Activated gamma-delta T cell treated with anti-CD3 and anti-CD28 coated beads, Interleukin-2, amount 50 U/mL, for 16 hours (primary cell): ENCODE measurements around the gene SSTR3.
"Not testable (repeated sequence)": the region's sequence is repeated elsewhere in the genome, so short reads cannot be mapped to it uniquely, and the experiment has no call there.

ENCODE experiments used
- DNase-seq: peaks from one replicate; pipeline ENCODE4 v3.0.0-alpha.2; 2020; ENCODE audit warnings: low read depth

Gene SSTR3

DNA sequence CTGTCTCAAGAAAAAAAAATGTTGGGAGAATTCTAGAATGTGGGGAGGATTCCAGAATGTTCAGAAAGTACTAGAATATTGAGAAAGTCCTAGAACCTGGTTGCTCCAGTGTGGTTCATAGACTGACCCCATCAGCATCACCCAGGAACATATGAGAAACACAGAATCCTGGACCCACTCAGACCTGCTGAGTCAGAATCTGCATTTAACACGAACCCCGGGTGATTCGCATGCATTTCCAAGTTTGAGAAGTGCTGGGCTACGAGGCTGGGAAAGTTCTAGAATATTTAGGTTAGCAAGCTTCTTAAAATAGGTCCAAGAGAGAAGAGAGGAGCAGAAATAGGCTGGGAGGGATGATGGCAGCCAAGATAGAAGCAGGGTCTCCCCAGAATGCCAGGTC lies 30.6 kb downstream of the SSTR3 start:
- no peak for DNase-seq

DNA sequence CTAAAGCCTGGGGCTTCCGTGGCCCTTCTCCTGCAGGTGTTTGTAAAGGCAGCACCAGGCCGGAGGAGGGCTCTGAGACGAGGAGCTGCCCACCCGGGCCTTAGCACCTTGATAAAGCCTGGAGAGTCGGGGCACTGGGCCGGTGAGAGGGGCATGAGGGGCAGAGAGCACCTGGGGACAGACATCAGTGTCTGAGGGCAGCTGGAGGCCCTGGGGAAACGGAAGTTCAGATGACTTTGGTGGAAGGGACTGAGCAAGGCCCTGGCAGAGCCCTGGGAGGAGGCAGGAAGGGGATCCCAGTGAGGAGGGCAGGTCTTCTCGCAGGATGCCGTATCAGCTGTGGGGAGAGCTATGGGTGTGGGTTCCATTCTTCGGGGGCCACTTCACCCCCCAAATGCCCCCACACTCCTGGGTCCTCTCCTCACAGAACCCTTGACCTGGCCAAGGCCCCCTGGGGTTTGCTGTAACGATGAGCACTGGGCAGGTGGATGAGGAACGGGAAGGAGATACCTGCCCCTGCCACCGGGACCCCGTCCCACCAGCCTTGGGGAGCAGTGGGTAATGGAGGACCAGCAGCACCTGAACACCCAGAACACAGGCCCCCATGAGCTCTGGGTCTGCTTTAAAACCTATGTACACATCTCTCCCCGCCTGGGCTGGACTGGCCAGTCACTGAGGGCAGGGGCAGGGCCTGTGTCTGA lies 31.6 kb downstream of the SSTR3 start:
- no peak for DNase-seq

DNA sequence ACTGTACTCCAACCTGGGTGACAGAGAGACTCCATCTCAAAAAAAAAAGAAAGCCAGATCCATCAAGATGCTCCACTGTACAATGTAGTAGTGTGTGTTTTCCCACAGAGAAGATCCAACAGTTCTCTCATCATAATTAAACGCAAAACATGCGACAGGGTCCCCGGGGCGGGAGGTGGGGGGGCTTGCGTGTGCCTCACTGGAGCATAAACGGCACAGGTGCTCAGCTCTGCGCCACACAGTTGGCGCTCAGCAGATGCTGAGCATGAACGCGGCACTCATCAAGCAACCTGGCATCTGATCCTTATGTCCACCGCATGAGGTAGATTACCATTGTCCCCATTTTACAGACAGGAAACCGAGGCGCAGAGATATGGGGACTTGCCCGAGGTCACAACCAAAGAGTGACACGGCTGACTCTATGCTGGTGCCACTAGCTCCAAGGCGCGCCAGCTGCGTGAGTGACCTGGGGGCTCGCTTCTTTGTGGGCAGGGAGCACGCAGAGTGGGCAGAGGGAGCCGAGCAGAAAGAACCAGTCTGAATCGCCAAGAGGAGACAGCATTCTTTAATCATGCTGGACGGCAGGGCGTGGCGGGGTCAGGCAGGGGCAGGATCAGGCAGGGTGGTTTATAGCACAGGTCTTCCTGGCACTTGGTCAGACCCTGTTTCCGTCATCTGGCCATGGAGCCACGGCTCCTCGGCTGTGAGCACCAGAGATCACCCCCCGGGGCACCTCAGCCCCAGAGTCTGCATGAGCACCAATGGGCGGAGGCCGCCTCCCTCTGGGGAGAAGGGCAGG lies 32.5 kb downstream of the SSTR3 start:
- no peak for DNase-seq

DNA sequence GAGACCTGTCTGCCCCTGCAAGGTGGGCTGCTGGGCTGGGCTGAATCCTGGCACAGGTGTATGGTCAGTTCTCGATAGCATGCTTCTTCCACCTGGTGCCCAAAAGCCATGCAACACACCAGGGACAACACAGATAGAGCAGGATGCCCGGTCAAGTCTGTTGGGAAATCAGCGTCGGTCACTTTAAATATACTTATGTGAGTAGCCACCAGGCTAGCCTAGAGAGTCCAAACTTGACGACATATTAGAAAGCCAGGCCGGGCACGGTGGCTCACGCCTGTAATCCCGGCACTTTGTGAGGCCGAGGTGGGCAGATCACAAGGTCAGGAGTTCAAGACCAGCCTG lies 33.2 kb downstream of the SSTR3 start:
- no peak for DNase-seq

DNA sequence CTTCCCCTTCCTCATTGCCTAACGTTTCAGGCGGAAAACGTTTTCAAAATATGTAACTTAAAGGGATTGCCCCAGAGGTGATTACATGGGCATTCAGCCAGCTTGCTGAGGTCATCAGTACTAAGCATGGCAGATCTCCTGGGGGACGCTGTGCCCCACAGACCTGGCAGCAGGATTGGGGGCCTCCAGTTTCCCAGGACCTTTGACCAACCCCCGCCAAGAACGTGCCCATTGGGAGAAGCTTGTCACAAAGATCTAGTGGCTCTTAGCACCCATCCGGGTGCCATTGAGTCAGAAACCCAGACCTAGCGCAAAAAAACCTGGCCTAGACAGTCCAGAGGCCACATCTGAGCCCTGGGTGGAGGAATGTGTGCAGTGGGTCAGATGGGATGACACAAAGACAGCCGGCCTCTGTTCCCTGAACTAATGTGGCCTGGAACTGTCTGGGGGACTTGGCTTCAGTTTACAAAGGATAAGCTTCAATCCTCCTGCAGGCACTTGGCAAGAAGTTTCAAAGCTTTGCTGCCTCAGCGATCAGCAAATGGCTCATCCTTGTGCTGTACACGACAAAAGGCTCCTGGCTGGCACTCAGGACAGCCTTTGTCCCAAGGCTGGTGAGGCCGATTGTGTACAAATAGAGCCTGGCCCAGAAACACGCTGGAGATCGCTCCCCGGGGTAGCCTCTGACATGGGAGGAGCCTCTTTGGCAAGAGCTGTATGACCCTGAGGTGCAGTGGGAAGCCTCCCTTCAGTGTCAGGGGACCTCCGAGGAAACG lies 33.7 kb downstream of the SSTR3 start:
- DNase-seq, result no peak

DNA sequence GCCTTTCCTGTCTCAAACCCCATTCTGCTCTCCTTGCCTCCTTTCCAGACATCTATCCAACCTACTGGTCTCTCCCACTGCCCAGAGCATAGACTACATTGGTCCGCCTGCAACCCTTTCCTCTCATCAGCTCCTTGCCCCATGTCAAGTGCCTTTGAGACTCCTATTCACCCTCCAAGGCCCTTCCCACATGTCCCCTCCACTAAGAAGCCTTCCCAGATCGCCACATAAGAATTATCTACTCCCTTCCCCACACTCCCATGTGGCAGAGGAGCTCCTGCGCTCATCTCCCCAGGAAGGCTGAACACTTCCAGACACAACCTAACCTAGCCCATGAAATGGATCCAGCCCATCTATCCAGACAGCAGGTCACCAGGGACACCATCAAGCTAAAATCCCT lies 34.5 kb downstream of the SSTR3 start:
- no peak for DNase-seq

DNA sequence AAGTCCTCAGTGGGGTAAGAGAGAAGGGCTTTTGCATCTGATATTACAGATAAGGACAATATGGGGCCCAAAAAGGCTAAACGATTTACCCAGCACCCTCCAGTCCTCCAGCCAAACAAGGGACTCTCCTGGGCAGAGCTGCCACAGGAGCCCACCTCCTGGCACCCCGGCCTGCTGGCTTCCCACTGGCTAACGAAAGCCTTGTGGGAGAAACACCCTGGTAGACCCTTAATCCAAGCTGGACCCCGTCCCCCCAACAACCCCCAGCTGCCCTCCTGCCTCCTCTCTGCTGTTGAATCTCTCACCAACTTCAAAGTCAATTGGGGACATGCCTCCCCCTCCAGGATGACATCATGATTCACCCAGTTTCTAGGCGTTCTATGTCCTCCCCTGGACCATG lies 35.1 kb downstream of the SSTR3 start:
- no peak for DNase-seq

DNA sequence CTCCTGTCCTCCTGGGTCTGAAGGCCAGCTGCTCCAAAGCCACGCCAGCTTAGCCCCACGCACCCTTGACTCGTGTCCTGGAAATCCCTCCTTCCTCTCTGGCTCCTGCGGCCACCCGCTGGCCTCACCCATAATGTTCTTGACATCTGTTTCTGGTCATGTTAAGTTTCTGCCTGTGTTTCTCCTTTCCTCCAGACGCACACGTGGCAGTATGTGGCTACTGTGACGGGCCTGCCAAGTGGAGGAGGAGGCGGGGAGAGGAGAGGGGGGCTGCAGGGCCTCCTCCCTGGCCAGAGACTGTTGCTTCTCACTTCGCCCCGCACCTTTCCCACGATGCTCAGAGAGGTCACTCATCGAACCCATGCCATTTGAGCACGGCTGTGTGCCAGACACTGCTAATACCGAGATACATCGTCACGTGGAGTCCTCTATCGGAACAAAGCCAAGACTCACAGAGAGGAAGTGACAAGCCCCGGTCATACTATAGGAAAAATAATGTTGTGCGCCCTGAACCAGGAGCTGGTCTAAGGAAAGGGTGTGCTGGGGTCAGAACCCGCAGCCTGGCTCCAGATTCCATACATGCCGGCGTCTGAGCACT lies 35.7 kb downstream of the SSTR3 start:
- DNase-seq, result no peak

DNA sequence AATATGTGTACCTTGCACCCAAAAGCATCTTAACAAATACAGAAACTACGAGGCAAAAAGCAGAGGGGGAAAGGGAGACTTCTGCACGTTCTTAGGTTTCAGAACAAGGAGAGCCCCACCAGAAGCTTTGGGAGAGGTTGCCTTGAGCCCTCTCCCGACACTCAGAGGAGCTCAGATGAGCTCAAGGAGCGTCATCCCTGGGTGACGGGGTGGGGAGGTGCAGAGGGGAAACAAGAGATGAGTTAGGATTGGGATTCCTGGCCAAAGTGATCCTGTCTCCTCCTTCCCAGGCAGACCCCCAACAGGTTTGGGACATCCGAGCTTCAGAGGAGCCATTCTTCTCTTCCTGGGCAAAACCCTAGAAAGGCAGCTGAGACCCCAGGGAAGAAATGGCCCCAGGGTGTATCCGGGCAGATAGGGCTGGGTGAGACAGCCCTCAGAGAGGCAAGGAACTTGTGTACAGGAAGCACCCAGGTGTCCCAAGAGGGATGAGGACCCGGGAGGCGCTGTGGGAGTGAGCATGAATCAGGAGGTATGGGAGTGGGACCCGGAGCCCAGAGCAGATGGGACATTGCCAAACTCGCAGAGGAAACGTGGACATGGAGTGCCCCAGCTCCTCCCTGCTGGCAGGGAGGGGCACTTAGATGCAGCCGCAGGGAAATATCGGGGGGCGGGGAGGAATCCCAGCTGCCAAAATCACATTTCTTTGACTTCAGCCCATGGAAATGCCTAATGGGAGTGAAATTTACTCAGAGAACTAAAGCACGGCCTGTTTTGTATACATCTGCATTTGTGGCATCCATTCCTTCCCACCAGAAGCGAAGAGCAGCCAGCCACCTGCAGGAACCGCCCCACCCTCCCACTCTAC lies 36.6 kb downstream of the SSTR3 start:
- no peak for DNase-seq

DNA sequence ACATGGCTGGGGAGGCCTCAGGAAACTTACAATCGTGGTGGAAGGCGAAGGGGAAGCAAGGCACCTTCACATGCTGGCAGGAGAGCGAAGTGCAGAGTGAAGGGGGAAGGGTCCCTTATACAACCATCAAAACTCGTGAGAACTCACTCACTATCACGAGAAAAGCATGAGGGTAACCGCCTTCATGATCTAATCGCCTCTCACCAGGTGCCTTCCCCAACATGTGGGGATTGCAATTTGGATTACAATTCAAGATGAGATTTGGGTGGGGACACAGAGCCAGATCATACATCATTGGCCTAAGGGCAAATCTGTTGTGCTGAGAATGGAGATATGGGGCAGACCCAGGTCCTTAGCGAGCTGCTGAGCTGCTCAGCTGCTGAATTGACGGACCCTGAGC lies 37.3 kb downstream of the SSTR3 start:
- DNase-seq, result no peak

DNA sequence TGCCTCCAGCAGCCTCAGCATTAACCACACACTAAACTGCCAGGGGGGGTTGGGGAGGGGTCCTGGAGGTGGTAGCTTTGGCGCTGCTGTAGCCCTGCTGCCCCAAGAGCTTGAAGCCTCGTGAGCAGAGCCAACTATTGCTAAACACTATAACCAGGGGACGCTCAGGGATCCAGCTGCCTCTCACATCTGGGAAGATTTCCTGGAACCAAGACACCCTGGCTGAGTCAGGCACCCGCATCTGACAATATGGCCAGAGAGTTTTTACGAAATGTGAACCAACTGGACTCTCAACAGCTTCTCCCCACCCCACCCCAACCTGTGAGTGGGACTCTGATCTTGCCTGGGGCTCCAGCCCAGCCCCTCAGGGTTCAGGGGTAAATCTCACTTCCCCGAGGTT lies 38.6 kb downstream of the SSTR3 start:
- no peak for DNase-seq

DNA sequence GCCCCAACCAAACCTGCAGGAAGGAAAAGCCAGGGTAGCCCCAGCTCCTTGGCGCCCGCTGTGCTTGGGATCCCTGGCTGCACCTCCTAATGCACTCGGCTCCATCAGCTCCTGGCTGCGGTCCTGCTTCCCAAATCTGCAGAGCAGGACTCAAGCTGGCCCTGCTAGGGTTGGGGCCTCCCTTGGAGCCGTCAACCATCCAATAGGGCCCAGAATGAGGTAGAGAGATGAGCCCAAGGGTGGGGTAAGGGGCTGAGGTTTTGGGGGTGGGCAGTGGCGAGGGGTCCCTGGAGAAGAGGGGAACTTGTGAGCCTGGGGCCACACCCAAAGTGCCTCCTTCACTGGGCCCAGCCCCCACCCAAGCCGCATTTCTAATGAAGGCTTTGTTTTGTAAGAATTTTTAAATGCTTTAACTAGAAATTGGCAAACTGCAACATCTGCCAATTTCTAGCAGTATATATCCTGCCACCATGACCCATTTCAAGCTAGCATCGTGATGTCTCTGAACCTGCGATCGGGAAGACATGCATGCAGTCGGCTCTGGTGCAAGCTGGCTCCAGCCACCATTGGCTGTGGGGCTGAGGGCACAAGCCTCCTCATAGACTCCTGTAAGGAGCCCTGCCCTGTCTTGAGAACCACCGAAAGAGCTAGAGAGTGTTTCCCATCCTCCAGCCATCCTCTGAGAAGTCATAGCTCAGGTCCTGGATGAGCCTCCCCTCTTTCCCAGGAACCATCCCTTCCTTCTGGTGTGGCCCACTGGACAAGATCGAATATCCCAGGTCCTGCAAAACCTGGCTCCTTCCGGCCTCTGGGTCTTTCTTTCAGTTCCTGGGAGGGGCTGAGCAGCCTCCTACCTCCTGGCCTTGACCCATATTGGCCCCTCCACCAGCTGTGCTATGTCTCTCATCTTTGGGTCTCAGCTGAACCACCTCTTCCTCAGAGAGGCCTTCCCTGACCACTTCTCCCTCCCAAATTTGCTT lies 39.7 kb downstream of the SSTR3 start:
- no peak for DNase-seq

DNA sequence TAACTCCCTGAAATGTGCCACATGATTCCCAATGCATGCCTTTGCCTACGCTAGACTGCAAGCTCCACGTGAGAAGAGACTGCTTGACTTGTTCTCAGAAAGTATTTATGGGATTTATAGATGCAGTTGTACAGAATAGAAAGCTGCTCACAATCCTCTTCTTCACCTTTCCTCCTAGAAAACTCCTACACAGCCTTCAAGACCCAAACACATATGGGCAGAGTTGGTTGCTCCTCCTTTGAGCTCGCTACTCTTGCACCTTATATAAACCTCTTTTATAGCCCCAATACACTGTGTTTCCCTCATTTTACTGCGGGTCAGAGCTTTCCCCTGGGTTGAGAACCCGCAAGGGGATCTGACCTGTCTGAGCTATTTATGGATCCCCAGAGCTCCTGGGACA lies 40.6 kb downstream of the SSTR3 start:
- DNase-seq, result no peak

DNA sequence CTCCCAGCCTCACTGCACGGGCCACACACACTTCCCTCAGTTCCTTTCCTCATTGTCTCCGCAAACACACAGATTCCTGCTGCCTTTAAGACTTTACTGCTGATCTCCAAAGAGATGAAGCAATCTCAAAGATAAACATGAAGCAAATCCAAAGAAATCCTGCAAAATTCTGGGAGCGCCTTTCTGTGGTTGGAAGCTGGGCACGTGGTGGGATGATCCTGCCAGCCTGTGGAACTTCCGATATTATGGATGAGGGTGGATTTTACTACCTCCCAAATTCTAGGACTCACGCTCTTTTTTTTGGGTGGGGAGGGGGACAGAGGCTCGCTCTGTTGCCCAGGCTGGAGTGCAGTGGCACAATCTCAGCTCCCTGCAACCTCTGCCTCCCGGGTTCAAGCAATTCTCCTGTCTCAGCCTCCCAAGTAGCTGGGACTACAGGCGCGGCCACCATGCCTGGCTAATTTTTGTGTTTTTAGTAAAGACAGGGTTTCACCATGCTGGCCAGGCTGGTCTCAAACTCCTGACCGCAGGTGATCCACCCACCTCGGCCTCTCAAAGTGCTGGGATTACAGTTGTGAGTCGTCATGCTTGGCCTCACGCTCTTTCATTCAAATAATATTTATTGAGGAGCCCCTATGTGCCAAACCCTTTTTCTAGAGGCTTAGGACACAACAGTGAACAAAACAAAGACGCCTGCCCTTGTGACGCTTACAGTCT lies 41.4 kb downstream of the SSTR3 start:
- not testable (repeated sequence) for DNase-seq

DNA sequence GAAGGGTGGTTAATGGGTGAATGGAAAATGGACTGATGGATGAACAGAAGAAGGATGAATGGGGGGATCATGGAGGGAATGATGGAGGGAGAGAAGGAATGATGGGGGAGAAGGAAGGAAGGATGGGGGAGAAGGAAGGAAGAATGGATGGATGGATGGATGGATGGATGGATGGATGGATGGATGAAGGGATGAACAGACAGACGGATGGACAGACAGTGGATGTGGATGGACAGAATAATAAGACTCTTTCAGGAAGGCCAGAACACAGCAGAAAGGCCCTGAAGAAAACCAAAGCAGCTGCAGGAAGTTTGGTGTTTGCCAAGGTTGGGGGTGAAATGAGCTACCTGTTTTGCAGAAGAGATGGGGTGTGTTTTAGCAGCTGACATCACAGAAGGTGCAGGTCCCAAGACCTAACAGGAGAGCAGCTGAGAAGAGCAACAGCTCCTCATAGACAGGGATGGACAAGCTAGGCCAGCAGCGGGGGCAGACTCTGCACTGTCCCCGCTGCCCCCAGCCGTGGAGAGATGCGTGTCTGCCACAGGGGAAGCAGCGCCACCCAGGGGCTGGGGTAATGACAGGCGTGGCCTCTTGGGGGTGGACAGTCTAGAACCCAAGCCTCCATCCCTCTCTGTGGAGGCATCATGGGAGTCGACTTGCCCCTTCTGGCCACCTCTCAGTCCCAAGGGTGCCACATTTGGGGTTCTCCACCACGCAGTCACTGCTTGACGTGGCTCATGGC lies 42.2 kb downstream of the SSTR3 start:
- DNase-seq, result no peak

DNA sequence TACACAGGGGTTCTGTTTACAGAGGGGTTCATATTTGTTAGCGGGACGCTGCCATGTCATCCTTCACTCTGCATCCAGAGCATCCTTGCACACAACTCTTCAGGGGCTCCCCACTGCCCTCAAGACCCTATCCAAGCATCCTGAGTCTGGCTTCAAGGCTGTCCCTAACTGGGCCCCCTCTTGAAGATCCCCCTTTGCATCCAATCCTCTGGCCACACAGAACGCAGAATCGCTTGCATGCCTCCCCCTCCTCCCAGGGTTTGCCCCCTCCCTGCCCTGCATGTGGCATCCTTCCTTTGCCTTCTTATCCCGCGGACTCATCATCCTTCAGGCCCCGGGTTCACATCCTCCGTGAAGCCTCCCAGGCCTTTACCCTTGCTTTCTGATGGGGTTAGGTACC lies 42.9 kb downstream of the SSTR3 start:
- DNase-seq, result no peak

DNA sequence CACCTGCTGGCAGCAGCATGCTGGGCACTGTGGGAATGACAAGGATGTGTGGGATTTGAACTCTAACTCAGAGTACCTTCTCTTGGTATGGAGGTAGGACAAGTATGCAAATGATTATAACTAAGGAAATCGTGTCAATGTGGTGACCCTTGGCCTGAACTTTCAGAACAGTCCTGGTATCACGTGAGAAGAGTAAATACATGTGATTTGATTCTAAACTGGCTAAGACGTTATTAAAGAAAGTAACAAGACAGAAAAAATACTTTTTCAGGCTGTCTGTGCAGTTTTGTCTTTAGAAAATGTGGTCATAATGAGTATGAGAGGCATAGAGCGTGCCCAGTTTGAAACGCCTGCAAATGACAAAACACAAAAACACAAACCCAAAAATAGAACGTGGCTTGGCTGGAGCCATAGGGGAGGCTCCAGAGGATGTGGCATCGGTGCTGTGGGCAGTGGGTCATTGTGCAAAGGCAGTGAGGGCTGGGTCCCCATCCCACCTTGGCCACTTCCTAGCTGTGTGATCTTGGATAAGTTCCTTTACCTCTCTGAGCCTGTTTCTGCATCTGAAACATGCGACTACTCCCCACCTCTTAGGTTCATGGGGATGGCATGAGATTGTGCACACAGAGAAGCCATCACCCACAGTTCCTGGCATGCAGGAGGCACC lies 44.2 kb downstream of the SSTR3 start:
- no peak for DNase-seq

DNA sequence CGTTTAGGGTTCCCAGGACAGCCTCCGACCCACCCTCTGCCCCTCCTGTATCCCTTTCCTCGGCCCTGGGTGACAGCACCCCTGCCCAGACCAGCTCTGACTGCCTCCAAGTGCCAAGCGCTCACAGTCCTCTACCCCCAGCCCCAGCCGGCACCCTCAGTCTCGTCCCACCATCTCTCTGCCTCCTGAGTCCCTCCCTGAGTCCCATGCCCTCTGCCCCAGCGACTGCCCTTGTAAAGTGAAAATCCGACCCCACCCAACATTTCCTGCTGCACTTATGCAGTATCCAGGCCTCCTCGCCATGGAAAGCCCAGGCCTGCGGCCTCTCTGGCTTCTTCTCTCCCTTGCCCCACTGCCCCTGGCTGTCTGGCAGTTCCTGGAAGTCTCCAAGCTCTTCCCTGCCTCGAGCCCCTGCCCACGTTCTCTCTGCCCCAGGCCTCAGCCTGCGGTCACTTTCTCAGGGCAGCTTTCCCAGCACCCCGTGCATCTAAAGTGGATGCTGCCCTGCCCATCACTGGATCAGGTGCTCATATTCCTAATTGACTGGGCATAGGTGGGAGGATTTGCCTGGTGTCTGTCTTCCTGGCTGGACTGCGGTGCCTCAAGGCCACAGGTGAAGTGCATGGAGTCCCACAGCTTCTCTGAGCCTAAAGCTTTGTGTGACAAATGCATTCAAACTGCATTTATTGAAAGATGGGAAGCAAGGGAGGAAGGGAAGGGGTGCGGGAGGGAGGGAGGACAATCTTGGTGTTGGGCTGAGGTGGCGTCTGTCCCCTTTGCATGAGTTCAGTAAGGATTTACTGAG lies 44.9 kb downstream of the SSTR3 start:
- DNase-seq, result no peak
